Activated CD8-positive, alpha-beta memory T cell treated with anti-CD3 and anti-CD28 coated beads, Interleukin-2, amount 50 U/mL, for 24 hours (primary cell): ENCODE results near the gene IKBKE.

Experiments used
- DNase-seq: peaks from one replicate; pipeline ENCODE4 v3.0.0-alpha.2; 2020; ENCODE audit errors: extremely low read depth

Gene IKBKE

DNA sequence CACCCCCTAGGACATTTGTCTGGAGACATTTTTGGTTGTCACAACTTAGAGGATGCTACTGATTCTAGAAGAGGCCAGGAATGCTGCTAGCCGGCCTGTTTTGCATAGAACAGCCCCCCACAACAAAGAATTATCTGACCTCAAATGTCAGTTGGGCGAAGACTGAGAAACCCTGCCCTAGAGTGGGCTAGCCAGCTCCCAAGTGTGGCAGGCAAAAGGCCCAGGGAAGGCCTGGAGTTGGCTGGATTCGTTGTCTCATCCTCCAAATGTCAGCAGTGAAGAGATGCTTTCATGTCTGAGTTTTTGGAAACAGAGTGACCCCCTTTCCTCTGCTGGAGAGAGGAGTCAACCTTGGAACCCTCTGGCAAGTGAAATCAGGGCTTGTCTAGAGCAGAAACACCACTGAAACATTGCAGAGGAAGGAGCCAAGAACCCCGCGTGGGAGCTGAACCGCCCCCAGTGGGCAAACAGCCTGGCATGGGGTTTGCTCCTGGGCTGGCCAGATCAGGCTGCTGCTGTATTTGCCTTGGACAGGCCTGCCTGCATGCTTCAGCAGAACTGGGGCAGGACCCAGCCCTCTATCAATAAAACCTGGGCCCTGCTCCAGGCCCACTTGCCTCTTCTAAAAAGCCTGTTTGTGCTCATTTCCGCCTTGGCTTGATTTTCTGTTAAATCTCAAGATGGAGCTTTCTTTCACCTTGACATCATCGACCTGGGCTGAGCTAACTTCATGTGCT, 69.9 kb downstream of the IKBKE start:
- DNase-seq, result no peak

DNA sequence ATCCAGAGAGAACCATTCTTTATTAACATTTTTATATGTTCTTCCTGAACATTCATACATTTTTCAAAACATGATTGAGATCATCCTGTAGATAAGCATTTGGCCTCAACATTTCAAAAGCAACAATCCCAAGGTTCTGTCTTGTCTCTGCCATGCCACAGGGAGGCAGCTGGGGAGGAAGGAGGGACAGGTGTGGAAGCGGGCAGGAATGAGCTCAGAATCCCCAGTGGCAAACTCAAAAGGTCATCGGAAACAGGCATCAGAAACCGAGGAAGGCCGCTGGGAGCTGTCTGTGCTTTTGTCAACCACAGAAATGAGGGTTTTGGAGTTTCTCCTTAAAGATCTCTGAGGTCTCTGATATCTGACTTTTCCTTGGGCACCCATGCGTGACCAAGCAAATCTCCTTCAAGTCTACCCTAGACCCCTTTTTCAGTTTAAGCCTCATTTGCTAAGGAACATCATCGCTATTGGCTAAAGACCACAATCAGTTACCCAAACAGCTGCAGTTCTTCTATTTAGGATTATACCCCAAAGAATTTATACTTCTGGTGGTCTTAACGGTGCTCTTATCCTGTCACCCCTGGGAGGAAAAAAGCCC, 71.1 kb downstream of the IKBKE start:
- DNase-seq, result no peak

DNA sequence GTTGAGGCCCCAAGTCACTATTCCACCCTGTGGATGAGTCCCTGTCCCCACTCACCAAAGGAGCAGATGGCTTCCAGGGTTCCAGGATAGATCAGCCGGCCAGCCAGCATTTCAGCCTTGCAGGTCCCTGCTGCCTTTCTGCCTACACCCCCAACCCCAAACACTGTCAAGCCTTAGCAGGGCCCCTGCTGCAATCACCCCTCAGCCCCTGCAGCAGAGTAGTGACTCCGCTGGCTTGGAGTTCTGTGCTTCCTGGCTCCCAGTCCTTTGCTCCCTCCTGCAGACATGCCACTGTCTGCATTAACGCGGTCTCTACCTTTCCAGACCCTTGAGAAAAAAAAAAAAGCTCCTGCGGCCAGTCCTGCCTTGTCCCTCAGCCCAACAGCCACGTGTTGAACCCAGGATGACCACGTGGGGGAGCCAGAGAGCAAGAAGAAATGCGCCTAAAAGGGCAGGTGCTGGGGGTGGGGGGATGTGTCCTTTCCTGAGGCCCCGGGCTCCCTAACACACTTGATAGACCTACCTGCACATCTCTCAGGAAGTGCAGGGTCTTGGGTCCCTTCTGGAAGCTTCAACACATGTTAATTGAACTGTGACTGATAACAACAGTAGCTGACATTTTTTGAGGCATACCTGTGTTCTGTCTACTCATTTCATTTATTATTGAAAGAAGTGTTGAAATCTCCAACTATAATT, 74.4 kb downstream of the IKBKE start:
- DNase-seq, result no peak

DNA sequence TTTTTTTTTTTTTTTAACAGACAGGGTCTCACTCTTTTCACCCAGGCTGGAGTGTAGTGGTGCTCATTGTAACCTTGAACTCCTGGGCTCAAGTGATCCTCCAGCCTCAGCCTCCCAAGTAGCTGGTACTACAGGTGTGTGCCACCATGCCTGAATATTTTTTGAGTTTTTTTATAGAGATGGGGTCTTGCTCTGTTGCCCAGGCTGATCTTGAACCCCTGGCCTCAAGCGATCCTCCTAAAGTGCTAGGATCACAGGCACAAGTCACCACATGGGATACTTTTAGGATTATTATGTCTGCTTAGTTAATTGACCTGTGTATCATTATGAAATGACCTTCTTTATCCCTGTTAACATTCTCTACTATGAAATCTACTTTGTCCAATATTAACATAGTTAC, 75.1 kb downstream of the IKBKE start:
- DNase-seq, result no peak
